GM21786 (cell line): ENCODE data around the gene STRIP1.
"Not testable (repeated sequence)": the region's sequence is repeated elsewhere in the genome, so short reads cannot be mapped to it uniquely, and the experiment has no call there.

Experiments
- ATAC-seq: cut with Tn5 transposase; IDR thresholded peaks from one replicate; pipeline ENCODE4 v1.9.1; 2021; ENCODE audit not compliant: unreplicated experiment

The STRIP1 gene

DNA sequence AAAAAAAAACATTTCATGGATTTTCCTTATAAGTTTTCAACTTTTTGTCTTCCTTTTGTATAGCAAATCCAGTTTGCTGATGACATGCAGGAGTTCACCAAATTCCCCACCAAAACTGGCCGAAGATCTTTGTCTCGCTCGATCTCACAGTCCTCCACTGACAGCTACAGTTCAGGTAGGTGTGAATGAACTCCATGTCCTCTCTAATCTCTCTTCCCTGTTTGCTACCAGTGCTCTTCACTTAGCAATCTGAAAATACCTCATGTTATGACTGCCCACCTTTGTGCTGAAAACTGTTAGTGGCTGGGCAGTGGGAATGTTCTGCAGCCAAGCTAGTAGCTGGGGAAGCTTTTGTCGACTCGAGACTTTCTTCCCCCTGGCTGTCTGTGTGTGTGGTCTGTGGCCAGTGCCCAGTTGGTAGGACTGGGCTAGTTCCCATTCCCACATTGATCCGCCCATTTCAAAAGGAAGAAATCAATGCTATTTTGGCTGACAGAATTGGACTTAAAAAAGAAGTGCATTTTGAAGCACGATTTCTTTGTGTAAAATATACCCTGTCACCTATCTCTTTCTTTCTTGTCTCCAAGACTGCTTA lies 25.4 kb upstream of the STRIP1 start:
- no peak for ATAC-seq

GRCh38 chr1:110011527-110012041 lies 22.8 kb upstream of the STRIP1 start:
- peak; percentile 97 for ATAC-seq

DNA sequence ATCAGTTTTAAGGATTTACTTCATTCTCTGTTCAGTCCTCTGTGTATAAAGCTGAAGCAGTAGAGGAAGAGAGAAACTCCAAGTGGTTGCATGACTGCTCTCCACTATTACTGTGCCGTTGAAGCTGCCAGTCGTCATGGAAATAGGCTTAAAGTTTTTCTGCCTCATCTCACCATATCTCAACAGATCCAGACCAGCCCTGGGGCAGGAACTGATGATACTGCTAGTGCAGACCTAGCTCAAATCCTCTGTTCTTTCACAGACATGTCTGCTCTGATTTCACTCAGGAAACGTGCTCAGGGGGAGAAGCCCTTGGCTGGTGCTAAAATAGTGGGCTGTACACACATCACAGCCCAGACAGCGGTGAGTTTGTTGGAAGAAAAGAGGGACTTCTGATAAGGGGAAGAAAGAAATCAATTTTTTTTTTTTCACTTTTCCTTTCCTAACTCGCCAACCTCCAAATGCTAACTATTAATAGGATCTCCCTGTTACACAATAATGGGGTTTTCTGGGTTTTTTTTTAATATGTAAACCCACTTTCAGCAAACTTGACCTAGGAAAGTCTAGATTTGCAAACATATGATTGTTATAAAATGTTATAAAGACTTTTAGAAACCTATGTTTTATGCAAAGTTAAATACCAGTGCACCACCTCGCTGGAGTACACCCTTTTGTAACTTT lies 22.2 kb upstream of the STRIP1 start:
- peak; percentile 61 for ATAC-seq

DNA sequence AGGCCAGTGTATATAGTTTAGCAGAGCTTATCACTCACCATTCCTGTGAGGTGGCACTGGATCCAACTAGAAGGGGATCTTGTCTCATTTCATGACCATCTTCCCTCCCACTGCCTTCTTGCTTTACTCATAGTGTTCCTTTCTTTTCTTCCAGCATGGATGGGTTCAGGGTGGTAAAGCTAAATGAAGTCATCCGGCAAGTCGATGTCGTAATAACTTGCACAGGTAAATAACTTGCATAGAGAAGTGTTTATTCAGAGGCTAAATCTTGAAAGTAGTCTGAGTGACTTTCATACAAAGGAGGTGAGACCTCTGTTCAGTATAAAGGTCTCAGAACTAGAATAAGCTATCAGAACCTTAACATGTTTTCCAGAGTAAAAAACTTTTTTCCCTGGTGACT lies 16.6 kb upstream of the STRIP1 start:
- no peak for ATAC-seq

DNA sequence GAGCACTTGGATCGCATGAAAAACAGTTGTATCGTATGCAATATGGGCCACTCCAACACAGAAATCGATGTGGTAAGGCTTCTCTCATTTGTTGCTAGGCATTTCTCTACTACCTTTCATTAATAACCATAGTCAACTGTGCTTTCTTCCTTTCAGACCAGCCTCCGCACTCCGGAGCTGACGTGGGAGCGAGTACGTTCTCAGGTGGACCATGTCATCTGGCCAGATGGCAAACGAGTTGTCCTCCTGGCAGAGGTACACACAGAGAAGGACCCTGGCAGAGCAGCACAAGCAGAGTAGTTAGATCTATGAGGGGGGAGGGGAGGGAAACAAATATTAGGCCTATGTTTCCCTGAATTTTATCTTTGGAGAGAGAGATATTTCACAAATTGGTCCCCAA lies 16.0 kb upstream of the STRIP1 start:
- ATAC-seq: no peak

GRCh38 chr1:110019770-110020169 lies 14.7 kb upstream of the STRIP1 start:
- ATAC-seq: no peak

DNA sequence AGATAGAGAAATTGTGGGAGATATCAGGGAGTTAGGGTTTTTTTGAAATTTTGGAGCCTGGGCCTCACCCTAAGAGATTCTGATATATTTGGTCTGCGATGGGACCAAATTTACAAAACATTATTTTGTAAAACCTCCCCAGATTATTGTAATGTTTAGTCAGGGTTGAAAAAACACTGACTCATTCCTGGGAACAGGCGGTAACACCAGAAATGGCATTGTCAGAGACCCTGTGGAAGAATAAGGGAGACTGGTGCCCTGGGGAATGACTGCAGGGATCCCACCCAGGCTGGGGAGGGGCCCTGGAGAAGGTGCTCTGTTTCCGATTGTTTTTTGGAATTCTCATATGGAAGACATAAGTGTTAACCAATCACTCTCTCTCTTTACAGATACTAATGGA lies 13.1 kb upstream of the STRIP1 start:
- ATAC-seq: no peak

GRCh38 chr1:110024613-110025012 lies 9.8 kb upstream of the STRIP1 start:
- ATAC-seq: no peak

DNA sequence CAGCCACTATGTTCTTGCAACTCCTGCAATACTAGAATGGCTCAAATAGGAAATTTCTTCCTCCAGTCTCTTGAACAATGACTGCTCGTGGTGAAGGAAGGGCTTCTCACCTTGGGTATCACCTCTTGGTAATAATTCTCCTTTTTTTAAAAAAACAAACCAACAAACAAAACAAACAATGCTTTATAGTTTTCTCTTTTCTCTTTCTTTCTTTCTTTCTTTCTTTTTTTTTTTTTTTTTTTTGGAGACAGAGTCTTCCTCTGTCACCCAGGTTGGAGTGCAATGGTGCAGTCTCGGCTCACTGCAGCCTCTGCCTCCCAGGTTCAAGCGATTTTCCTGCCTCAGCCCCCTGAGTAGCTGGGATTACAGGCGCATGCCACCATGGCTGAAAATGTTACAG lies 3.7 kb upstream of the STRIP1 start:
- not testable (repeated sequence) for ATAC-seq

DNA sequence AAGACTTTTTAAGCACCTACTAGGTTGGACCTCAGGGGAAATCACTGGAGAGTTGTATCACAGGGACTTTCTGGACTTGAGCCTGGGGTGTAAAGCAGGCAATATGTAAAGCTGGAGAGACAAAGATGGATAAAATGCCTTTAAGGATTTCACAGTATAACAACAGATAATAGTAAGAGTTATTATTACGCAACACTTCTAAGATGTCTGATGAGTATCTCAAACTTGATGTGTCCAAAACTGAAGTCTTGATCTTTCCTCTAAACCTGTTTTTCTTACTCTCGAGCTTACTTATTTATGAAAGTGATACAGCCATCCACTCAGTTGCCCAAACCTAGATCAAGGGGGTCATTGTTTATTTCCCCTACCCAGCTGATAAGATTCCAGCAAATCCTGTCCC lies 2.1 kb upstream of the STRIP1 start:
- no peak for ATAC-seq

- no peak for ATAC-seq
Observed at GRCh38 chr1:110033421-110033820, 1.0 kb upstream of the STRIP1 start.

DNA sequence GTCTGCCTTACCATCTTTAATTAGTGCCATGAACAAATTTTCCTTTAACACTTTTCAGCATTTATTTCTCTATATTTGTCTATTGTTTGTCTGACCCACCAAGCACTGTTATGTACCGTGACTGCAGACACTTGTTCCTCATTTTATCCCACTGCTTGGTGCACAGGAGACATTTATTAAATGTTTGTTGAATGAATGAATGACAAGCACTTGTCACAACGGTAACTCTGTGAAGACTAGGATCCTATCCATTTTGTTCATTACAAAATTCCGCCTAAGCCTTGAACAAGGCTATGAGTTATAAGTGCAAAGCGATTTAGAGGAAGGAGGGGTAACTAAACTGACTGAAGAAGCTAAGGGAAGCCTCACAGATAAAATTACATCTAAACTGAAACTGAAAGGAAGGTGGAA lies 379 bp upstream of the STRIP1 start:
- ATAC-seq: no peak

DNA sequence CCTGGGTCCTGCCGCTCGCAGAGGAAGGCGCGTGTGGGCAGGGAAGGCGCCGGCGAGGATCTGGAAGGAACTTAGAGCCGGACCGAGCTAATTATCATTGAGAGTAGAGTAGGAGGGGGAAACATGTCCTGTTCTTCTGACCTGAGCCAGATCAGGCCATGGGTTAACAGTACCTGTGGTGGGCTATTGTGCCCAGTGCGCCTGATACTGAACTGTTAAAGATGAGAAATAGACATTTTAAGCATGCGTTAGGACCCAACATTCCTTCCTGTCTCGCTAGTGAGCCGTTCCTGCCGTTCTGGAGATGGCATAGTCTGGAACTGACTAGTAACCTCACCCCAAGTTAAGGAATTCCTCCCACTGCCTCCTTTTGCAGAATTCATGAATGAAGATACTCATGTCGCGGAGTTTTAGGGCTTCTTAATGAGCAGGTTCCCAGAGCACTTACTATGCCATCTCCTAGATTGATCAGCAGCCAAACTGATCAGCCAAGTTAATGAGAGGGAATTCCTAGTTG lies 870 bp downstream of the STRIP1 start:
- no peak for ATAC-seq

GRCh38 chr1:110038271-110038670 lies 3.8 kb downstream of the STRIP1 start:
- no peak for ATAC-seq

DNA sequence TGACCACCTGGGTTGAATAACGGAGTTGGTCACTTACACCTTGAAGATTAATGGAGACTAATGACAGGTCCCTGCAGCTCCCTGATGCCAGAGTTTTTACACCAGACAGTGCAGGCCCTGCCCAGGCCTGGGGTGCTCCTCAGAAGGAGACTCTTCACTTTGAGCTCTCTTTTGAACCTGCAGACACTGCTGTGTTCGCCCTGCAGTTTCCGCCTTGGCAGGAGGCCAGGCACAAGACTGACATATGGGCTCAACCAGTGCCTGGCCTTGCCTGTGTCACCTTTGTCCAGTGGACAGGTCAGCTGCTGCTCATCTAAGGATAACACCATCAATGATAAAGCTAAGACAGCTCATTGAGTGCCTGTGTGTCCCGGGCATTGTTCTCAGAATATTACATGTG lies 5.2 kb downstream of the STRIP1 start:
- no peak for ATAC-seq

- no peak for ATAC-seq
Observed at GRCh38 chr1:110040548-110040947, 6.1 kb downstream of the STRIP1 start.

- ATAC-seq: no peak
Observed at GRCh38 chr1:110043016-110043415, 8.6 kb downstream of the STRIP1 start.

DNA sequence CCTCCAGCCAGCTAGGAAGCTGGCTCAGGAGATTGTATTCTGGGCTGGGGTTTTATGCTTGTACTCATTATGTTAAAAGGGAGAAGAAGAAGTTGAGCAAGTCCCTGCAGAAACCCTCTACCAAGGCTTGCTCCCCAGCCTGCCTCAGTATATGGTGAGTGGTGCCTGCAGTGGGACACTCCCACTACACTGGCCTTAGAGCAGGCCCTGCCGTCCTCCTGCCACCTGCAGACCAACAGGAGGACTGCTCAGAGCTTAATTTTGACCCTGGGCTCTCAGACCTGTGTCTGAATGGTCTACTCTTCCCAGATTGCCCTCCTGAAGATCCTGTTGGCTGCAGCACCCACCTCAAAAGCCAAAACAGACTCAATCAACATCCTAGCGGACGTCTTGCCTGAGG lies 13.0 kb downstream of the STRIP1 start:
- no peak for ATAC-seq

- no peak for ATAC-seq
Observed at GRCh38 chr1:110048240-110048639, 13.8 kb downstream of the STRIP1 start.

- no peak for ATAC-seq
Observed at GRCh38 chr1:110048923-110049601, 14.6 kb downstream of the STRIP1 start.

- ATAC-seq: no peak
Observed at GRCh38 chr1:110049801-110050601, 15.6 kb downstream of the STRIP1 start.
